PC-3 (cell line): ENCODE results near the gene SLC9B2. TPM values are rescaled to one million over a fixed set of nuclear protein-coding genes. Genes with fewer than 3 reads are reported as not detected.
A peak's percentile ranks its signal among the peaks of the same experiment; 100 is the strongest.

Experiments
- ATAC-seq: fragments of 200-7000 bp; cut with Tn5 transposase; 2 replicates; pipeline ENCODE4 v1.9.1; 2020; ENCODE audit warnings: mild to moderate bottlenecking, moderate library complexity
- BruUV-seq: library from RNA; stranded (reverse); fragments of 400-500 nt; replicated peaks from 2 replicates; lab custom pipeline; 2021; lab: Mats Ljungman, UMichigan
- CTCF ChIA-PET: fragments of 300-600 bp; sonication (Branson Sonifier 250); formaldehyde crosslinking; loops from one replicate; lab custom pipeline; 2022; ENCODE audit warnings: antibody characterized with exemption; lab: Charles Lee
- POLR2A ChIA-PET: fragments of 300-600 bp; sonication (Branson Sonifier 250); formaldehyde crosslinking; loops from one replicate; lab custom pipeline; 2022; ENCODE audit warnings: antibody characterized with exemption; ENCODE audit not compliant: unreplicated experiment; lab: Charles Lee
- DNase-seq: peaks from one replicate; pipeline ENCODE4 v3.0.0-alpha.2; 2015
- H2AFZ ChIP-seq: fragments of 300-600 bp; sonication (generic); 2 replicates; pipeline ENCODE4 v1.6.0; 2016; ENCODE audit warnings: antibody characterized with exemption, low read length
- H3F3A ChIP-seq: fragments of 300-600 bp; sonication (generic); one replicate; pipeline ENCODE4 v1.6.0; 2017; ENCODE audit warnings: antibody characterized with exemption, low read length, control low read depth, mild to moderate bottlenecking; ENCODE audit not compliant: unreplicated experiment
- H3K27ac ChIP-seq: fragments of 300-600 bp; sonication (generic); 2 replicates; pipeline ENCODE4 v1.5.1; 2016; ENCODE audit warnings: mild to moderate bottlenecking, low read length
- H3K27me3 ChIP-seq: fragments of 300-600 bp; sonication (generic); 2 replicates; pipeline ENCODE4 v1.6.1; 2016; ENCODE audit warnings: low read length, mixed read lengths
- H3K36me3 ChIP-seq: fragments of 300-600 bp; sonication (generic); 2 replicates; pipeline ENCODE4 v1.6.1; 2016; ENCODE audit warnings: low read depth, mixed run types, low read length, mixed read lengths
- H3K4me1 ChIP-seq: fragments of 300-600 bp; sonication (generic); 2 replicates; pipeline ENCODE4 v1.5.1; 2016; ENCODE audit warnings: low read length; ENCODE audit not compliant: insufficient read depth
- H3K4me2 ChIP-seq: fragments of 300-600 bp; sonication (generic); 2 replicates; pipeline ENCODE4 v1.6.0; 2016; ENCODE audit warnings: low read length
- H3K4me3 ChIP-seq: fragments of 300-600 bp; sonication (generic); 2 replicates; pipeline ENCODE4 v1.5.1; 2016; ENCODE audit warnings: mild to moderate bottlenecking, low read length, mixed read lengths
- H3K79me2 ChIP-seq: fragments of 300-600 bp; sonication (generic); 2 replicates; pipeline ENCODE4 v1.6.1; 2017; ENCODE audit warnings: low read length, mixed read lengths
- H3K9ac ChIP-seq: fragments of 300-600 bp; sonication (generic); 2 replicates; pipeline ENCODE4 v1.6.0; 2016; ENCODE audit warnings: mild to moderate bottlenecking, low read length
- H3K9me2 ChIP-seq: fragments of 300-600 bp; sonication (generic); replicated peaks from 2 replicates; pipeline ENCODE4 v1.6.1; 2016; ENCODE audit warnings: mixed run types, low read length, mixed read lengths
- H3K9me3 ChIP-seq: fragments of 300-600 bp; sonication (generic); 2 replicates; pipeline ENCODE4 v1.6.1; 2016; ENCODE audit warnings: low read length, mixed read lengths
- H4K20me1 ChIP-seq: fragments of 300-600 bp; sonication (generic); 2 replicates; pipeline ENCODE4 v1.6.1; 2016; ENCODE audit warnings: low read length, mixed read lengths
- CTCF ChIP-seq: fragments of 300-600 bp; sonication (generic); conservative IDR thresholded peaks from 2 replicates; pipeline ENCODE4 v1.5.1; 2017; ENCODE audit warnings: antibody characterized with exemption, low read depth, mild to moderate bottlenecking, low read length
- EZH2 ChIP-seq: fragments of 300-600 bp; sonication (generic); IDR thresholded peaks from one replicate; pipeline ENCODE4 v1.6.1; 2017; ENCODE audit warnings: antibody characterized with exemption, mild to moderate bottlenecking, low read length; ENCODE audit not compliant: unreplicated experiment
- EZH2phosphoT487 ChIP-seq: fragments of 300-600 bp; sonication (generic); IDR thresholded peaks from 2 replicates; pipeline ENCODE4 v1.6.1; 2018; ENCODE audit warnings: mild to moderate bottlenecking, antibody characterized with exemption, low read length, borderline replicate concordance
- intact Hi-C: fragments of 100-400 bp; cut with micrococcal nuclease; formaldehyde crosslinking; loops from 2 replicates; pipeline ENCODE4 v1.9.0; 2023
- total RNA-seq: library from RNA; depleted of rRNA; stranded (reverse); fragments of >200 nt; gene quantifications from 2 replicates; pipeline ENCODE4 v1.2.3, GENCODE V29; 2014

The SLC9B2 gene
- total RNA-seq, 1 experiment from 2014 or later = 13.6 TPM

- Histone ChIP-seq H3K4me3 (no peak overlapping the region), H4K20me1 (no peaks in the 10 kb centered on the region), H3K27me3 (no peaks in the 10 kb centered on the region), H3K9me2 (no peaks in the 10 kb centered on the region), H2AFZ (no peak overlapping the region), H3K79me2 (no peaks in the 10 kb centered on the region), H3F3A (no peaks in the 10 kb centered on the region), H3K36me3 (no peaks in the 10 kb centered on the region), H3K9ac (no peak overlapping the region), H3K4me1 (peaks cover 12% of the 10 kb centered on the region), H3K27ac (no peak overlapping the region), H3K9me3 (no peaks in the 10 kb centered on the region), H3K4me2 (no peak overlapping the region)
- ChIA-PET CTCF (interaction anchor here (0.6 kb wide), 2 partner anchors 398 to 569 kb away, joined by 3 read pairs; no protein-coding TSS in a partner anchor), POLR2A (no interaction called here)
- TF ChIP-seq EZH2 = no peak
- TF ChIP-seq EZH2phosphoT487 = no peak
- TF ChIP-seq CTCF = no peak
- BruUV-seq = no TSS peak
- ATAC-seq (no peak), DNase-seq (no peak)
- intact Hi-C loops = no loop called here
Measured at GRCh38 chr4:103010804-103011203, 65.8 kb downstream of the SLC9B2 start.

- Histone ChIP-seq H3K36me3 (no peaks in the 10 kb centered on the region), H3K27me3 (no peaks in the 10 kb centered on the region), H3K9me2 (no peaks in the 10 kb centered on the region), H3K4me3 (no peak overlapping the region), H3K27ac (no peak overlapping the region), H3K4me1 (peaks cover 12% of the 10 kb centered on the region), H3F3A (no peaks in the 10 kb centered on the region), H3K9ac (no peak overlapping the region), H3K9me3 (no peaks in the 10 kb centered on the region), H3K79me2 (no peaks in the 10 kb centered on the region), H3K4me2 (no peak overlapping the region), H2AFZ (no peak overlapping the region), H4K20me1 (no peaks in the 10 kb centered on the region)
- TF ChIP-seq EZH2 (no peak), EZH2phosphoT487 (no peak), CTCF (peak; percentile 80)
- ATAC-seq (peak; percentile 77), DNase-seq (peak; percentile 73)
- intact Hi-C loops = loop anchor here (1.0 to 10.0 kb wide), 5 partner anchors 142 to 578 kb away; partner anchors contain the start of gene CISD2
- no TSS peak for BruUV-seq
- CTCF ChIA-PET = interaction anchor here (1.0 kb wide), 1 partner anchor 23 kb away, joined by 5 read pairs; no protein-coding TSS in a partner anchor
- POLR2A ChIA-PET = interaction anchor here (0.6 kb wide), 1 partner anchor 91 kb away, joined by 3 read pairs; the partner anchor contains the start of gene BDH2
Measured at GRCh38 chr4:103008875-103009729, 67.5 kb downstream of the SLC9B2 start.

- no peaks in the 10 kb centered on the region for H3K79me2 ChIP-seq
- TF ChIP-seq CTCF (no peak), EZH2phosphoT487 (no peak)
- POLR2A ChIA-PET = no interaction called here
- CTCF ChIA-PET = no interaction called here
- intact Hi-C loops = loop anchor here (10.0 kb wide), 1 partner anchor 218 kb away; no protein-coding TSS in a partner anchor
- H3K27ac ChIP-seq = no peak overlapping the region
- no peak overlapping the region for H3K4me3 ChIP-seq
- H3K9me2 ChIP-seq = no peaks in the 10 kb centered on the region
- no peaks in the 10 kb centered on the region for H3K36me3 ChIP-seq
- no peaks in the 10 kb centered on the region for H3K9me3 ChIP-seq
- BruUV-seq = no TSS peak
- H3K27me3 ChIP-seq = no peaks in the 10 kb centered on the region
- no peak overlapping the region for H3K9ac ChIP-seq
- H3F3A ChIP-seq = no peaks in the 10 kb centered on the region
- H2AFZ ChIP-seq = no peak overlapping the region
- no peaks in the 10 kb centered on the region for H3K4me1 ChIP-seq
- ATAC-seq (no peak), DNase-seq (peak; percentile 6)
- H4K20me1 ChIP-seq = no peaks in the 10 kb centered on the region
- H3K4me2 ChIP-seq = no peak overlapping the region
Measured at GRCh38 chr4:103002551-103002950, 74.0 kb downstream of the SLC9B2 start.
